Thyroid gland (tissue), 4 donors: ENCODE data around the gene PTPN23. TPM values are rescaled to one million over a fixed set of nuclear protein-coding genes. Genes with fewer than 3 reads are reported as not detected.

Experiments
- DNase-seq, 2 donors: peaks; one replicate each; pipeline ENCODE4 v3.0.0-alpha.2; 2019
- H3K27ac ChIP-seq, 3 donors: fragments of 200-600 bp; sonication (generic); 1 replicate in 2 of 3; 2 replicates in 1 of 3; pipeline ENCODE4 v1.5.1; 2016 to 2019; ENCODE audit warnings: mild to moderate bottlenecking in 1 of 3, moderate library complexity in 1 of 3
- H3K27me3 ChIP-seq: fragments of 200-600 bp; sonication (generic); one replicate; pipeline ENCODE4 v1.5.1; 2019
- H3K36me3 ChIP-seq, 2 donors: fragments of 200-600 bp; sonication (generic); one replicate each; pipeline ENCODE4 v1.5.1; 2016 to 2019
- H3K4me1 ChIP-seq, 2 donors: fragments of 200-600 bp; sonication (generic); one replicate each; pipeline ENCODE4 v1.5.1; 2017 to 2019
- H3K4me3 ChIP-seq, 3 donors: fragments of 200-600 bp; sonication (generic); replicated peaks in 1 of 3; 1 replicate in 2 of 3; 2 replicates in 1 of 3; pipeline ENCODE4 v1.5.1; 2016; ENCODE audit warnings: mild to moderate bottlenecking in 1 of 3
- H3K9me3 ChIP-seq: fragments of 200-600 bp; sonication (generic); one replicate; pipeline ENCODE4 v1.5.1; 2017
- CTCF ChIP-seq, 6 experiments: fragments of 200-600 bp in 3 of 6; fragments of 450-650 bp in 3 of 6; sonication (generic) in 3 of 6; IDR thresholded peaks; one replicate each; pipeline ENCODE4 v1.5.1; 2016 to 2019; ENCODE audit warnings: antibody characterized with exemption in 6 of 6, mild to moderate bottlenecking in 2 of 6, inconsistent platforms in 1 of 6, moderate library complexity in 1 of 6
- POLR2A ChIP-seq, 2 donors: fragments of 450-650 bp; IDR thresholded peaks; one replicate each; pipeline ENCODE4 v1.6.1; 2017; ENCODE audit warnings: antibody characterized with exemption in 2 of 2, mild to moderate bottlenecking in 2 of 2, moderate library complexity in 1 of 2
- WGBS, 2 donors: methylation state at CpG; one replicate each; pipeline ENCODE4 v1.1.5; 2017; 5-methylcytosine and 5-hydroxymethylcytosine counted together
- intact Hi-C: fragments of 100-400 bp; cut with DNase I; formaldehyde crosslinking; loops from one replicate; pipeline ENCODE4 v1.15.1; 2023
- total RNA-seq, 4 donors: library from RNA; depleted of rRNA; stranded (reverse); fragments of >200 nt; gene quantifications; one replicate each; pipeline ENCODE4 v1.2.3, GENCODE V29; 2016

Gene PTPN23
- total RNA-seq, 4 donors from 2014 or later, result 20.2 to 40.1 (median 32.1) TPM

GRCh38 chr3:47340866-47341265, 40.0 kb upstream of the PTPN23 start:
- peaks cover 41 to 64% of the 10 kb centered on the region in 2 donors for H3K36me3 ChIP-seq
- no peak overlapping the region for H3K4me3 ChIP-seq
- no peaks in the 10 kb centered on the region for H3K4me1 ChIP-seq
- H3K27me3 ChIP-seq, result no peaks in the 10 kb centered on the region
- DNase-seq, result no peak
- no peaks in the 10 kb centered on the region for H3K9me3 ChIP-seq
- intact Hi-C loops, result no loop called here
- H3K27ac ChIP-seq, result no peak overlapping the region
- WGBS, 2 donors, result 89 to 92% methylated on average over 2 of the region's 2 CpGs
- no peak for TF ChIP-seq CTCF (IDR thresholded peaks at IDR 0.05)
- no peak for TF ChIP-seq POLR2A (IDR thresholded peaks at IDR 0.05)

DNA sequence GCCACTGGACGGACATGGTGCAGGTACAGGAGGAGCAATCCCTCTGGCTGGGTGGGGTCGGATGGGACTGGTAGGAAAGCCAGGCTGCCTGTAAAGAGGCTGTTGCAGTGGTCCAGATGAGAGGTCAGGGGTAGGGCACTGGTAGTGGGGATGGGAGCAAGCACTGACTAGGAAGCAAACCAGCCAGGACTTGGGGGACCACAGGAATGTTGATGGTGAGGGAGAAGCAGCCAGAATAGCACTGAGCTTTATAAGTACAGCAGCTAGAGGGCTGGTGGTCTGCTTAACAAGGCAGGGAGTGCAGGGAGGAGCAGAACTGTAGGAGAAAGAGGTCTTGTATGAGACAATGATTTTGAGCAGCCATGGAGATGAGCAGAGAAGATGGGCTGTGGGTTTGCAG, 38.7 kb upstream of the PTPN23 start:
- no peak for DNase-seq
- Histone ChIP-seq H3K9me3 (no peaks in the 10 kb centered on the region), H3K4me1 (no peaks in the 10 kb centered on the region), H3K27ac (no peak overlapping the region), H3K27me3 (no peaks in the 10 kb centered on the region), H3K4me3 (no peak overlapping the region), H3K36me3 (peaks cover 29 to 52% of the 10 kb centered on the region in 2 donors)
- intact Hi-C loops, result no loop called here
- WGBS, 2 donors, result 93 to 94% methylated on average over 2 of the region's 2 CpGs
- no peak for TF ChIP-seq POLR2A (IDR thresholded peaks at IDR 0.05)
- no peak for TF ChIP-seq CTCF (IDR thresholded peaks at IDR 0.05)

DNA sequence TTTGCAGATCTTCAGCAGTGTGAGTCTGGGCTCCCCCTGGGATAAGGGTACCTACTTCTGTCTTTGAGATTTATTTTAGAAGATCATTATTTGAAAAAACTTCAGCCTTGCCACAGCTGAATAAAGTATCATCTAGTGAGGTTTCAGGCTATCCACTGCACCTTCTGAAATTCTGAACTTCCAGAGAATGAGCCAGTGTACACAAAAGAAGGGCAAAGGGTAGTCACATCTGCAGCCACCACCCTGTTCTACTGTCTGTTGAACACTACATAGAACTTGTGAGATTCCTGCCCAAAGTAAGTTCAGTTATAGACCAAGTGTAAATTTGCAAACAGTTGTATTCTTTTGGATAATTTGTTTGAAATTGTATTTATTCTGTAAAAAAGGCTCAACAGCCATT, 38.0 kb upstream of the PTPN23 start:
- no peak for DNase-seq
- no peaks in the 10 kb centered on the region for H3K9me3 ChIP-seq
- no peaks in the 10 kb centered on the region for H3K4me1 ChIP-seq
- no peaks in the 10 kb centered on the region for H3K27me3 ChIP-seq
- H3K4me3 ChIP-seq, result no peak overlapping the region
- no peak overlapping the region for H3K27ac ChIP-seq
- intact Hi-C loops, result no loop called here
- TF ChIP-seq CTCF (IDR thresholded peaks at IDR 0.05) (no peak), POLR2A (IDR thresholded peaks at IDR 0.05) (no peak)
- H3K36me3 ChIP-seq, result peaks cover 23 to 46% of the 10 kb centered on the region in 2 donors

- DNase-seq, result no peak
- no peaks in the 10 kb centered on the region for H3K27me3 ChIP-seq
- TF ChIP-seq POLR2A (IDR thresholded peaks at IDR 0.05) (no peak), CTCF (IDR thresholded peaks at IDR 0.05) (no peak)
- peaks cover 21 to 42% of the 10 kb centered on the region in 2 donors for H3K36me3 ChIP-seq
- WGBS, 2 donors, result 93 to 100% methylated on average over 2 to 11 of the region's 17 CpGs
- H3K9me3 ChIP-seq, result no peaks in the 10 kb centered on the region
- H3K27ac ChIP-seq, result no peak overlapping the region
- no peaks in the 10 kb centered on the region for H3K4me1 ChIP-seq
- intact Hi-C loops, result no loop called here
- no peak overlapping the region for H3K4me3 ChIP-seq
These were observed 37.3 kb upstream of the PTPN23 start for GRCh38 chr3:47343471-47343971.

- TF ChIP-seq CTCF (IDR thresholded peaks at IDR 0.05), result no peak
- no peak for TF ChIP-seq POLR2A (IDR thresholded peaks at IDR 0.05)
- Histone ChIP-seq H3K27ac (no peak overlapping the region), H3K4me1 (no peaks in the 10 kb centered on the region), H3K4me3 (no peak overlapping the region), H3K27me3 (no peaks in the 10 kb centered on the region), H3K9me3 (no peaks in the 10 kb centered on the region), H3K36me3 (peaks cover 21 to 37% of the 10 kb centered on the region in 2 donors)
- DNase-seq, result no peak
- intact Hi-C loops, result no loop called here
- WGBS, 2 donors, result 75 to 82% methylated on average over 6 of the region's 6 CpGs
These were observed 35.9 kb upstream of the PTPN23 start for GRCh38 chr3:47344971-47345370.
